NCI-H82 (cell line): ENCODE measurements around the gene NEDD4.
"Not testable (repeated sequence)": the region's sequence is repeated elsewhere in the genome, so short reads cannot be mapped to it uniquely, and the experiment has no call there.

ENCODE experiments used
- DNase-seq: peaks from one replicate; lab custom pipeline; 2025; lab: John Stamatoyannopoulos, UW

NEDD4 gene

DNA sequence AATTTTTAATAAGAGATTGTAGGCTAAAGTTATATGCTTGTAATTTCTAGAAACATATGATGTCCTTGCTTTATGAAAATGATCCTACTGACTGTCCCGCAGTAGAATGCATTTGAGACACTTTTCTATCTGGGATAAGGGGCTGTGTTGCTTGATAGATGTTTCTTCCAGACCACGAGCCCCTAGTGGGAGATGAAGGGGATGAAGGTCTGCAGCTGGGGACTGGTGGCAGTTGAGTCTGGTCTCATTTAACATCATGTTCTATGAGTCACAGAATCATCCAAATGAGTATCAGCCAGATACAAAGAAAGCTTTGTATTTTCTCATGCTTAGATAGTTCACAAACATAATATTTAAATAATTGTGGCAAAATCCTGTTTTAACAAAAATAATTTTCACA is 166.2 kb downstream of the NEDD4 start:
- peak; percentile 23 for DNase-seq

GRCh38 chr15:55824857-55825613 is 168.4 kb downstream of the NEDD4 start:
- peak; percentile 34 for DNase-seq

- peak; percentile 40 for DNase-seq
Observed at GRCh38 chr15:55823699-55824340, 169.6 kb downstream of the NEDD4 start.

GRCh38 chr15:55823191-55823670 is 170.2 kb downstream of the NEDD4 start:
- DNase-seq, result peak; percentile 85

GRCh38 chr15:55821740-55822139 is 171.7 kb downstream of the NEDD4 start:
- DNase-seq, result not testable (repeated sequence)

GRCh38 chr15:55820043-55820442 is 173.4 kb downstream of the NEDD4 start:
- DNase-seq, result peak; percentile 41

- peak; percentile 20 for DNase-seq
Observed at GRCh38 chr15:55819397-55820034, 173.9 kb downstream of the NEDD4 start.

- DNase-seq, result no peak
Observed at GRCh38 chr15:55816017-55816416, 177.4 kb downstream of the NEDD4 start.

DNA sequence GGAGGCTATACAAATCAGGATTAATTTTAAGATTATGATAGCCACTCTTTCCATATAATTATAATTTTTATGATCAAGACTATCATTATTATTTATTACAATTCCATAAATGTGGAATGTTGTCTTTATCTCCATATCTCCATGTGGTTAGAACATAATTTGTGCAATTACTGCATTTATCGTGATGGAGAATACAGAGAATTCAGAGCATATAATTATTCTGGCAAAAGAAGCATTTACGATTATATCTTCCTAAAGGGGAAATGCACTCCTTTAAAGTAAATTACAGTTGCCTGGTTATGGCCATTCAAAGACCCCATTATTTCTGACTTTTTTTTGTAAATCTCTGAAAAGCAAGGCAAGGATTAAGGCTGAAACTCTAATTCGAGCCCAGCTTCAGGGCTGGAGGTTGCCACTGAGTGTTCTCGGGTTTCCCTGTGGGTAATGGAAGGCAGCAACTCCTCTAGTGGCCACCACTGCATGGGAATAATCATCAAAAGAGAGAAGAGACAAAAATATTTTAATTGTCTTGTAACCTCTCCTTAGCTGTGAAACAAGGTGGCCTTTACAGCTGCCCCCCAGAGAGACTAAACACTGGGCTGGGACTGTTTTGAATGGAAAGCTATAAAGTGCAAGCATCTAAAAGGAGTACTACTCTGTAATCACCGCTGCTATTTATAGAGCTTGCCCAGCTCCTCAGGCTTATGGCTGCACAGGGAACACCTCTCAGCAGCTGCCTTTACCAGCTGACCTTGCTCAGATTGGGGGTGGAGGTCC is 190.6 kb downstream of the NEDD4 start:
- peak; percentile 49 for DNase-seq

DNA sequence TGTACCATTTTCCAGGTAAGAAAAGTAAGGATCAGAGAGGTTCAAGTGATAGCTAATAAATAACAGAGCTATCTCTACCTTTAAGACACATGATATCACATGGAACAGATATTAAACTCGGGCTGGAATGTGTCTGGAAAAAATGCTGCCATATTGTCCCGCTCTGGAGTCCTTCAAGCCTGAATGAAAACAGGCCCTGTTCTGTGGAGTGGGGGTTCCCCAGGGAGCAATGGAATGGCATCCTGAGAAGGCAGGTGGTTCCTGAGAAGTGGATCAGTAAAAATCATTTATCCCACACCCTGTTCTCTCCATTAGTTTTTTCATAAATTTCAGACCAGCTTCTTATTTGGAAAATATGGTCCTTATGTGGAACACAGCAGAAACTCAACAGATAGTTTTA is 193.2 kb downstream of the NEDD4 start:
- DNase-seq, result no peak

DNA sequence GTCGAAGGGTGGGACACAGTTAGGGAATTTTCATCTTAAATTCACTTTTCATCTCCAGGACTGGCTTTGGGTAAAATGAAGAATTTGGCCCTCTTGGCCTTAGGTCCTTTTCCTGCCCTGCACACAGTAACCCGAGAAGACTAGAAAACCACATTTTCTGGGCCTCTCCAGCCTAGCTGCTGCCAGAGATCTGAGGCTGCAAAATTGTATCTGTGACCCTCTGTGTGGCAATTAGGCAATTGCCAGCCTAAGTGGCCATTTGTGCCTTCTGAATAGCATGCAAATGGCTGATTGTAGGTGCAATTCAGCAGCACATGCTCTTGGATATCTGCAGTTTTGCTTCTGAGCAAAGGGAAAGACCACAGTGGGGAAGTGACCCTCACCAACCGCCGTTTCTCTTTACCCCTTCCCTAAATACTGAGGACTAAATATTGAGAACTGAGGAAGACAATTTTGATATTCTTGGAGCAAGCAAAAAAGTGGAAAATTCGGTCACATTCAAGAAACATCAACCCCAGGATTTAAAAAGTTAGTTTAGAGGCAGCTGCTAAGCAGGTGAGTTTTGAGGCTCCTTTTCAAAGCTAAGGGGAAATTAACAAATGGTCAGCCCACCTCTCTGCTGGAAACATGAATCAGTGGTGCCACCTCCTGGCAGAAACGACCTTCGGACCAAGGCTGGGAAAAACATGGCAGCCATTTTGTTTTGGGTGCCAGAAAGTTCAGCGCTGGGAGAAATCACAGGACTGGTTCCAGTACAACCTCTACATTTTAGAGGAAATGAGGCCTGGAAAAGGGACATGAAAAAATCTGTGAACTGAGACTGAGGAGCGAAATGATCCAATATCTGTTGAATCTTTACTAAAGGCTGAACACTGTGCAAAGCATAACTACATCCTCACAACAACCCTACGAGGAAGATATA is 193.9 kb downstream of the NEDD4 start:
- peak; percentile 72 for DNase-seq

- DNase-seq, result peak; percentile 43
Observed at GRCh38 chr15:55796321-55796965, 197.0 kb downstream of the NEDD4 start.

GRCh38 chr15:55795031-55795430 is 198.4 kb downstream of the NEDD4 start:
- no peak for DNase-seq

GRCh38 chr15:55791551-55792400 is 201.6 kb downstream of the NEDD4 start:
- no peak for DNase-seq

- DNase-seq, result peak; percentile 36
Observed at GRCh38 chr15:55789066-55789660, 204.2 kb downstream of the NEDD4 start.

GRCh38 chr15:55786341-55786740 is 207.1 kb downstream of the NEDD4 start:
- no peak for DNase-seq

DNA sequence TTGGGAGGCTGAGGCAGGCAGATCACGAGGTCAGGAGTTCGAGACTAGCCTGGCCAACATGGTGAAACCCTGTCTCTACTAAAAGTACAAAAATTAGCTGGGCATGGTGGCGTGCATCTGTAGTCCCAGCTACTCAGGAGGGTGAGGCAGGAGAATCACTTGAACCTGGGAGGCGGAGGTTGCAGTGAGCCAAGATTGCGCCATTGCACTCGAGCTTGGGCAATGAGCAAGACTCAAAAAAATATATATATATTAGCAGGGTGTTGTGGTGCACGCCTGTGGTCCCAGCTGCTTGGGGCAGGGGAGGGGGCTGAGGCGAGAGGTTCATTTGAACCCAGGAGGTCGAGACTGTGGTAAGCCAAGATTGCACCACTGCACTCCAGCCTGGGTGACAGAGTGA is 207.8 kb downstream of the NEDD4 start:
- not testable (repeated sequence) for DNase-seq

DNA sequence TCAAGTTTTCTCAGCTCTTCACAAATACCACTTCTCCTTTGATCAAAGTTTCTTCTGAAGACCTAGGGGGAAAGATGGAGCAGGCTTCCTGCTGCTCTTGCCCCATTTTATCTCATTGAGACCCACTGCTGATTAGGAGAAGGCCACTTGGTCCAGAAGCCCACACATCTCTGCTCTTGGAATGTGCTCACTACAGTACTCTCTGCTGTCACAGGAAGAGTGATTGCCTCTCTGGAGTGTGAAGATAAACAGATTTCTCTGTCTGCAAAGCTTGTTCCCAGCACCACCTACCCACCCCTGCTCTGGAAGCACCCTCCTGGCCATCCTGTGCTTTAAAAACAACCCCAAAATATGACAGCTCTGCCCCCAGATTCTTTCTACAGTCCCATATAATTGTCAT is 209.1 kb downstream of the NEDD4 start:
- no peak for DNase-seq

DNA sequence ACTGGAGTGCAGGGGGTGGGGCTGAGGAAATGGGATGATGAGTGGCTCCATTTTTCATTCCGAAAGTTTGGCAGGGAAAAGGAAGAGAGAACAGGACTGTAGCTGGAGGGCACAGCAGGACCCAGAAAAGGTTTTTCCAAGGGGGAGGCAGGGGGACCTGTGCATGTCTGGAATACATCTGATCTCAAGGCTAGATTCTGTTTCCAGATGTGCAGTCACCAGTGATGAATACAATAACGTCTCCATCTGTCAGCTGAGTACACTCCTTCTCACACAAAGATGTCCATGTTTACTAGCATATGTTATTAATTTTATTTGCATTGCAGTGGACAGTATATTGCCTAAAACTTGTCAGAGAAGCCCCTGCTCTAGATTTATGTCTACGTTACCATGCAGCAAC is 210.5 kb downstream of the NEDD4 start:
- DNase-seq, result no peak
